A549 (cell line): Measurements from ENCODE around the gene PLCB1. TPM values are rescaled to one million over a fixed set of nuclear protein-coding genes. Genes with fewer than 3 reads are reported as not detected.

ENCODE experiments used
- ATAC-seq, 2 experiments: fragments of 200-7000 bp in 1 of 2; fragments of >200 bp in 1 of 2; cut with Nextera tagmentation in 1 of 2; cut with Tn5 transposase in 1 of 2; 3 replicates each; pipeline versions ENCODE4 v1.8.0 to v1.9.1; 2018 to 2020; ENCODE audit warnings: mild to moderate bottlenecking in 1 of 2, moderate library complexity in 1 of 2
- CTCF ChIA-PET: fragments of 300-600 bp; sonication (Branson Sonifier 250); formaldehyde crosslinking; extraction: SDS; loops from one replicate; lab custom pipeline; 2021; ENCODE audit warnings: antibody characterized with exemption, inconsistent platforms; lab: Yijun Ruan, JAX
- POLR2A ChIA-PET: fragments of 350-600 bp; formaldehyde crosslinking; extraction: SDS; loops from one replicate; lab custom pipeline; 2021; ENCODE audit warnings: antibody characterized with exemption, inconsistent platforms; lab: Yijun Ruan, JAX
- DNase-seq, 2 experiments: peaks; one replicate each; pipeline versions ENCODE4 v3.0.0 to v3.0.0-alpha.2; 2011 to 2016; ENCODE audit warnings: low read depth in 1 of 2, low spot score in 1 of 2
- FAIRE-seq: peaks from 2 replicates; lab custom pipeline; 2011; peaks lifted over from hg19 to GRCh38; lab: Jason Lieb, UNC
- H3K27ac ChIP-seq, 2 experiments: fragments of >200 bp; sonication (Bioruptor Twin); formaldehyde crosslinking; 3 replicates each; pipeline ENCODE4 v1.5.1; 2016 to 2017
- H3K4me1 ChIP-seq: fragments of >200 bp; sonication (Bioruptor Twin); formaldehyde crosslinking; 3 replicates; pipeline ENCODE4 v1.6.1; 2016
- H3K4me2 ChIP-seq: fragments of >200 bp; sonication (Bioruptor Twin); formaldehyde crosslinking; 3 replicates; pipeline ENCODE4 v1.6.1; 2016
- H3K4me3 ChIP-seq: fragments of >200 bp; sonication (Bioruptor Twin); formaldehyde crosslinking; 3 replicates; pipeline ENCODE4 v1.5.1; 2016
- H3K9me3 ChIP-seq: fragments of >200 bp; sonication (Bioruptor Twin); formaldehyde crosslinking; 3 replicates; pipeline ENCODE4 v1.6.1; 2016
- BHLHE40 ChIP-seq: IDR thresholded peaks from 2 replicates; pipeline ENCODE4 v1.6.1; 2012; ENCODE audit warnings: low read depth, low read length, inconsistent platforms
- CBX2 ChIP-seq: fragments of 200-600 bp; sonication (generic); IDR thresholded peaks from 2 replicates; pipeline ENCODE4 v1.6.1; 2016; ENCODE audit warnings: low read depth, mild to moderate bottlenecking, borderline replicate concordance
- CHD4 ChIP-seq: fragments of 200-600 bp; sonication (generic); IDR thresholded peaks from 2 replicates; pipeline ENCODE4 v1.6.1; 2016; ENCODE audit warnings: antibody characterized with exemption, mild to moderate bottlenecking, borderline replicate concordance
- FOSL2 ChIP-seq, 2 experiments: fragments of 450-650 bp in 1 of 2; fragments of >200 bp in 1 of 2; sonication (Bioruptor Twin) in 1 of 2; formaldehyde crosslinking; IDR thresholded peaks; 2 replicates each; pipeline versions ENCODE4 v1.5.0 to v1.6.1; 2016 to 2020; ENCODE audit warnings: mild to moderate bottlenecking in 1 of 2, moderate library complexity in 1 of 2
- HOXA7 ChIP-seq: fragments of 250-450 bp; sonication (Bioruptor Pico); IDR thresholded peaks from 2 replicates; pipeline ENCODE4 v1.5.0; 2020; ENCODE audit warnings: mild to moderate bottlenecking, moderate library complexity
- JUN ChIP-seq, 2 experiments: fragments of >200 bp; sonication (Bioruptor Twin); formaldehyde crosslinking; IDR thresholded peaks; 2 replicates in 1 of 2; 3 replicates in 1 of 2; pipeline ENCODE4 v1.6.1; 2016 to 2017
- JUNB ChIP-seq: fragments of >200 bp; sonication (Bioruptor Twin); formaldehyde crosslinking; IDR thresholded peaks from 2 replicates; pipeline ENCODE4 v1.6.1; 2016
- MAZ ChIP-seq: fragments of 150-350 bp; IDR thresholded peaks from 2 replicates; pipeline ENCODE4 v1.6.1; 2014; ENCODE audit warnings: antibody characterized with exemption, low read depth, low read length, borderline replicate concordance
- POLR2A ChIP-seq: IDR thresholded peaks from 2 replicates; pipeline ENCODE4 v1.6.1; 2012; ENCODE audit warnings: mild to moderate bottlenecking, low read length
- SREBF2 ChIP-seq: fragments of 450-650 bp; IDR thresholded peaks from 2 replicates; pipeline ENCODE4 v1.6.1; 2014; ENCODE audit warnings: mild to moderate bottlenecking, moderate library complexity
- ZSCAN20 ChIP-seq: fragments of 250-450 bp; sonication (Bioruptor Pico); IDR thresholded peaks from 2 replicates; pipeline ENCODE4 v1.8.0; 2022; ENCODE audit warnings: mild to moderate bottlenecking, moderate library complexity
- WGBS: methylation state at CpG from one replicate; pipeline ENCODE4 v1.1.6; 2017; ENCODE audit errors: missing lambda C conversion rate; 5-methylcytosine and 5-hydroxymethylcytosine counted together
- polyA plus RNA-seq, 4 experiments: library from polyadenylated mRNA; depleted of rRNA in 3 of 4; stranded (reverse); fragments of >200 nt; fragmentation: RNase III in 1 of 4; extraction: RNeasy Plus Mini Kit Qiagen cat#74134 plus additional on column Dnase treatment in 1 of 4; gene quantifications; 2 replicates in 3 of 4; 3 replicates in 1 of 4; pipeline ENCODE4 v1.2.3, GENCODE V29; 2011 to 2017
- TF ChIP-seq, protein P1 (sequence below): fragments of >200 bp; sonication (Bioruptor Twin); formaldehyde crosslinking; IDR thresholded peaks from 3 replicates; pipeline ENCODE4 v1.5.1; 2016
- TF ChIP-seq, protein P2 (sequence below): fragments of 250-450 bp; sonication (Bioruptor Pico); IDR thresholded peaks from 2 replicates; pipeline ENCODE4 v1.5.0; 2021; ENCODE audit warnings: mild to moderate bottlenecking, moderate library complexity, borderline replicate concordance
- TF ChIP-seq, protein P3 (sequence below): fragments of 150-350 bp; IDR thresholded peaks from 2 replicates; pipeline ENCODE4 v1.6.1; 2014; ENCODE audit warnings: low read depth, mild to moderate bottlenecking, low read length
- TF ChIP-seq, protein P4 (sequence below): fragments of 250-450 bp; sonication (Bioruptor Pico); IDR thresholded peaks from 2 replicates; pipeline ENCODE4 v1.5.0; 2020; ENCODE audit warnings: low read depth, mild to moderate bottlenecking, moderate library complexity
- TF ChIP-seq, protein P5 (sequence below): IDR thresholded peaks from 2 replicates; pipeline ENCODE4 v1.6.1; 2012
- TF ChIP-seq, protein P6 (sequence below): fragments of 450-650 bp; IDR thresholded peaks from 2 replicates; pipeline ENCODE4 v1.6.1; 2014; ENCODE audit warnings: antibody characterized with exemption

PLCB1 gene
- polyA plus RNA-seq, 2 of the 4 experiments (the other 2 are of a cell fraction): 0.97 to 6.3 TPM

DNA sequence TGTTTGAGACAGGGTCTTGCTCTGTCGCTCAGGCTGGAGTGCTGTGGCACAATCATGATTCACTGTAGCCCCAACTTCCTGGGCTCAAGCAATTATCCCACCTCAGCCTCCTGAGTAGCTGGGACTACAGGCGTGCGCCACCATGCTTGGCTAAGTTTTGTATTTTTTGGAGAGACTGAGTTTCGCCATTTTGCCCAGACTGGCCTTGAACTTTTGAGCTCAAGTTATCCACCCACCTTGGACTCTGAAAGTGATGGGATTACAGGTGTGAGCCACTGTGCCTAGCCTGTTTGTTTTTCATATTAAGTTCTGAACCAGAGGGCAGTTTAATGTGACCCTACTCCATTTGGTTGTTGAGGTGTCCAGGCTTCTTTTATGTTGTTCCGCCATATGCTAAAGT is 194.8 kb downstream of the PLCB1 start:
- no peak for DNase-seq
- TF ChIP-seq POLR2A (no peak), CBX2 (no peak), CHD4 (no peak), MAZ (no peak), JUNB (no peak), JUN (IDR thresholded peaks at IDR 0.05) (no peak), ZSCAN20 (CRISPR knock-in tag) (no peak), SREBF2 (no peak), FOSL2 (IDR thresholded peaks at IDR 0.05) (no peak), FOSL2 (CRISPR knock-in tag; IDR thresholded peaks at IDR 0.05) (no peak), HOXA7 (no peak), BHLHE40 (no peak)
- TF ChIP-seq, protein P1, sequence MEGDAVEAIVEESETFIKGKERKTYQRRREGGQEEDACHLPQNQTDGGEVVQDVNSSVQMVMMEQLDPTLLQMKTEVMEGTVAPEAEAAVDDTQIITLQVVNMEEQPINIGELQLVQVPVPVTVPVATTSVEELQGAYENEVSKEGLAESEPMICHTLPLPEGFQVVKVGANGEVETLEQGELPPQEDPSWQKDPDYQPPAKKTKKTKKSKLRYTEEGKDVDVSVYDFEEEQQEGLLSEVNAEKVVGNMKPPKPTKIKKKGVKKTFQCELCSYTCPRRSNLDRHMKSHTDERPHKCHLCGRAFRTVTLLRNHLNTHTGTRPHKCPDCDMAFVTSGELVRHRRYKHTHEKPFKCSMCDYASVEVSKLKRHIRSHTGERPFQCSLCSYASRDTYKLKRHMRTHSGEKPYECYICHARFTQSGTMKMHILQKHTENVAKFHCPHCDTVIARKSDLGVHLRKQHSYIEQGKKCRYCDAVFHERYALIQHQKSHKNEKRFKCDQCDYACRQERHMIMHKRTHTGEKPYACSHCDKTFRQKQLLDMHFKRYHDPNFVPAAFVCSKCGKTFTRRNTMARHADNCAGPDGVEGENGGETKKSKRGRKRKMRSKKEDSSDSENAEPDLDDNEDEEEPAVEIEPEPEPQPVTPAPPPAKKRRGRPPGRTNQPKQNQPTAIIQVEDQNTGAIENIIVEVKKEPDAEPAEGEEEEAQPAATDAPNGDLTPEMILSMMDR: no peak
- TF ChIP-seq, protein P2, sequence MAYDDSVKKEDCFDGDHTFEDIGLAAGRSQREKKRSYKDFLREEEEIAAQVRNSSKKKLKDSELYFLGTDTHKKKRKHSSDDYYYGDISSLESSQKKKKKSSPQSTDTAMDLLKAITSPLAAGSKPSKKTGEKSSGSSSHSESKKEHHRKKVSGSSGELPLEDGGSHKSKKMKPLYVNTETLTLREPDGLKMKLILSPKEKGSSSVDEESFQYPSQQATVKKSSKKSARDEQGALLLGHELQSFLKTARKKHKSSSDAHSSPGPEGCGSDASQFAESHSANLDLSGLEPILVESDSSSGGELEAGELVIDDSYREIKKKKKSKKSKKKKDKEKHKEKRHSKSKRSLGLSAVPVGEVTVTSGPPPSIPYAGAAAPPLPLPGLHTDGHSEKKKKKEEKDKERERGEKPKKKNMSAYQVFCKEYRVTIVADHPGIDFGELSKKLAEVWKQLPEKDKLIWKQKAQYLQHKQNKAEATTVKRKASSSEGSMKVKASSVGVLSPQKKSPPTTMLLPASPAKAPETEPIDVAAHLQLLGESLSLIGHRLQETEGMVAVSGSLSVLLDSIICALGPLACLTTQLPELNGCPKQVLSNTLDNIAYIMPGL (CRISPR knock-in tag): no peak
- TF ChIP-seq, protein P3, sequence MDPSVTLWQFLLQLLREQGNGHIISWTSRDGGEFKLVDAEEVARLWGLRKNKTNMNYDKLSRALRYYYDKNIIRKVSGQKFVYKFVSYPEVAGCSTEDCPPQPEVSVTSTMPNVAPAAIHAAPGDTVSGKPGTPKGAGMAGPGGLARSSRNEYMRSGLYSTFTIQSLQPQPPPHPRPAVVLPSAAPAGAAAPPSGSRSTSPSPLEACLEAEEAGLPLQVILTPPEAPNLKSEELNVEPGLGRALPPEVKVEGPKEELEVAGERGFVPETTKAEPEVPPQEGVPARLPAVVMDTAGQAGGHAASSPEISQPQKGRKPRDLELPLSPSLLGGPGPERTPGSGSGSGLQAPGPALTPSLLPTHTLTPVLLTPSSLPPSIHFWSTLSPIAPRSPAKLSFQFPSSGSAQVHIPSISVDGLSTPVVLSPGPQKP: no peak
- TF ChIP-seq, protein P4, sequence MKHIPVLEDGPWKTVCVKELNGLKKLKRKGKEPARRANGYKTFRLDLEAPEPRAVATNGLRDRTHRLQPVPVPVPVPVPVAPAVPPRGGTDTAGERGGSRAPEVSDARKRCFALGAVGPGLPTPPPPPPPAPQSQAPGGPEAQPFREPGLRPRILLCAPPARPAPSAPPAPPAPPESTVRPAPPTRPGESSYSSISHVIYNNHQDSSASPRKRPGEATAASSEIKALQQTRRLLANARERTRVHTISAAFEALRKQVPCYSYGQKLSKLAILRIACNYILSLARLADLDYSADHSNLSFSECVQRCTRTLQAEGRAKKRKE (CRISPR knock-in tag): no peak
- TF ChIP-seq, protein P5, sequence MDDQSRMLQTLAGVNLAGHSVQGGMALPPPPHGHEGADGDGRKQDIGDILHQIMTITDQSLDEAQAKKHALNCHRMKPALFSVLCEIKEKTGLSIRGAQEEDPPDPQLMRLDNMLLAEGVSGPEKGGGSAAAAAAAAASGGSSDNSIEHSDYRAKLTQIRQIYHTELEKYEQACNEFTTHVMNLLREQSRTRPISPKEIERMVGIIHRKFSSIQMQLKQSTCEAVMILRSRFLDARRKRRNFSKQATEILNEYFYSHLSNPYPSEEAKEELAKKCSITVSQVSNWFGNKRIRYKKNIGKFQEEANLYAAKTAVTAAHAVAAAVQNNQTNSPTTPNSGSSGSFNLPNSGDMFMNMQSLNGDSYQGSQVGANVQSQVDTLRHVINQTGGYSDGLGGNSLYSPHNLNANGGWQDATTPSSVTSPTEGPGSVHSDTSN: no peak
- TF ChIP-seq, protein P6, sequence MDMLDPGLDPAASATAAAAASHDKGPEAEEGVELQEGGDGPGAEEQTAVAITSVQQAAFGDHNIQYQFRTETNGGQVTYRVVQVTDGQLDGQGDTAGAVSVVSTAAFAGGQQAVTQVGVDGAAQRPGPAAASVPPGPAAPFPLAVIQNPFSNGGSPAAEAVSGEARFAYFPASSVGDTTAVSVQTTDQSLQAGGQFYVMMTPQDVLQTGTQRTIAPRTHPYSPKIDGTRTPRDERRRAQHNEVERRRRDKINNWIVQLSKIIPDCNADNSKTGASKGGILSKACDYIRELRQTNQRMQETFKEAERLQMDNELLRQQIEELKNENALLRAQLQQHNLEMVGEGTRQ: no peak
- TF ChIP-seq, all 56 proteins: peak for 0
- Histone ChIP-seq H3K4me1 (no peaks in the 10 kb centered on the region), H3K4me3 (no peak overlapping the region), H3K9me3 (no peaks in the 10 kb centered on the region), H3K27ac (no peak overlapping the region), H3K4me2 (no peak overlapping the region)
- POLR2A ChIA-PET: no interaction called here
- ATAC-seq (no peak), FAIRE-seq (no peak)
- CTCF ChIA-PET: interaction anchor here (1.1 kb wide), 1 partner anchor 62 kb away, joined by 3 read pairs; no protein-coding TSS in a partner anchor
- WGBS: 38% methylated on average over 5 of the region's 5 CpGs

DNA sequence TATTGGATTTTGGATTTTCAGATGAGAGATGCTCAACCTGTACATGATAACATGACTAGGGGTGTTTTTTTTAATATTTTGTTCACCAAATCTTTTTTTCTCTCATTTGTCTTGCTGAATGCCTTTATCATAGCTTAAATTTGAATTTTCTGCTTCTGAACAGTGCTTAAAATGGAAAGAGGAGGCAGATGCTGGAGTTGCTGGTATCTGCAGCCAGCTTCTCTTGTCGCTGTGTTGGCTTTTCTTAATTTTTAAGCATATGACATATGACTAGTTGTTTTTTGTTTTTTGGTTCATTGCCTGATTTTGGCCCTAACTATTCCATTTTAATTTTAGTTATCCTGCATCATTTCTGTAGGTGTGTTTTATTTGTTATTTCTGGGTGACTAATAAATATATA is 196.1 kb downstream of the PLCB1 start:
- no peak for ATAC-seq
- no peak for FAIRE-seq
- H3K9me3 ChIP-seq: no peaks in the 10 kb centered on the region
- TF ChIP-seq BHLHE40: no peak
- TF ChIP-seq, protein P4 (CRISPR knock-in tag): no peak
- TF ChIP-seq, all 56 proteins: peak for 0
- ChIA-PET POLR2A (no interaction called here), CTCF (no interaction called here)
- Histone ChIP-seq H3K4me3 (no peak overlapping the region), H3K4me1 (no peaks in the 10 kb centered on the region), H3K27ac (no peak overlapping the region), H3K4me2 (no peak overlapping the region)
- 14% methylated on average over 1 of the region's 1 CpG for WGBS
- DNase-seq: no peak
